WERI-Rb-1 (cell line): ENCODE data around the gene ING5.
A peak's percentile ranks its signal among the peaks of the same experiment; 100 is the strongest.
"Not testable (repeated sequence)": the region's sequence is repeated elsewhere in the genome, so short reads cannot be mapped to it uniquely, and the experiment has no call there.

Experiments used
- DNase-seq: peaks from one replicate; pipeline ENCODE4 v3.0.0-alpha.2; 2020
- H3K27ac ChIP-seq: fragments of 250-450 bp; sonication (Bioruptor Pico); 2 replicates; pipeline ENCODE4 v1.5.1; 2020; ENCODE audit warnings: mild to moderate bottlenecking, moderate library complexity
- H3K27me3 ChIP-seq: fragments of 250-450 bp; sonication (Bioruptor Pico); 2 replicates; pipeline ENCODE4 v1.5.1; 2021; ENCODE audit warnings: mild to moderate bottlenecking, low read depth, moderate library complexity; ENCODE audit not compliant: insufficient read depth, severe bottlenecking
- H3K36me3 ChIP-seq: fragments of 250-450 bp; sonication (Bioruptor Pico); 2 replicates; pipeline ENCODE4 v1.5.1; 2020; ENCODE audit warnings: mild to moderate bottlenecking, moderate library complexity
- H3K4me3 ChIP-seq: 2 replicates; pipeline ENCODE4 v1.5.1; 2011; ENCODE audit warnings: low read depth, mild to moderate bottlenecking, control low read depth, low read length
- H3K9me3 ChIP-seq: fragments of 250-450 bp; sonication (Bioruptor Pico); 2 replicates; pipeline ENCODE4 v1.5.1; 2021; ENCODE audit warnings: mild to moderate bottlenecking, moderate library complexity; ENCODE audit not compliant: severe bottlenecking
- TF ChIP-seq, protein P1 (sequence below): IDR thresholded peaks from 2 replicates; pipeline ENCODE4 v1.5.1; 2011; ENCODE audit warnings: low read depth, mild to moderate bottlenecking, control low read depth, inconsistent platforms, low read length

The ING5 gene

DNA sequence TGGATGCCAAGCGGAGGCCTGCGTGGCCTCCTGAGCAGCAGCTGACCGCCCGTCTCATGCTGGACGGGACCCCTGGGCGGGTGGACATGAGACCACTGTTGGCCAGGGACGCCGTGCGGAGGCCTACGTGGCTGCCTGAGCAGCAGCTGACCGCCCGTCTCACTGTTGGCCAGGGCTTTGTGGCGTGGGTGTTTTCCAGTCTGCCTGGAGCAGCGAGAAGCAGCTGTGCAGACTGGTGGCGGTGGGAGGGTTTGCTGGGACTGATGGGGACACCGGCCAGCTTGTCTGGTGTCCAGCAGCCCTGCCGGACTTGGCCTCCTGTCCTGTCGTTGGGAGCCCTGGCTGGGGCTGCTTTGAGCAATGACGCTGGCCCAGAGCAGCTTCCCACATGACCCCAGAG, 26.8 kb downstream of the ING5 start:
- Histone ChIP-seq H3K27ac (no peak overlapping the region), H3K4me3 (no peak overlapping the region), H3K27me3 (no peaks in the 10 kb centered on the region), H3K9me3 (no peaks in the 10 kb centered on the region), H3K36me3 (peaks cover 20% of the 10 kb centered on the region)
- no peak for DNase-seq
- TF ChIP-seq, protein P1, sequence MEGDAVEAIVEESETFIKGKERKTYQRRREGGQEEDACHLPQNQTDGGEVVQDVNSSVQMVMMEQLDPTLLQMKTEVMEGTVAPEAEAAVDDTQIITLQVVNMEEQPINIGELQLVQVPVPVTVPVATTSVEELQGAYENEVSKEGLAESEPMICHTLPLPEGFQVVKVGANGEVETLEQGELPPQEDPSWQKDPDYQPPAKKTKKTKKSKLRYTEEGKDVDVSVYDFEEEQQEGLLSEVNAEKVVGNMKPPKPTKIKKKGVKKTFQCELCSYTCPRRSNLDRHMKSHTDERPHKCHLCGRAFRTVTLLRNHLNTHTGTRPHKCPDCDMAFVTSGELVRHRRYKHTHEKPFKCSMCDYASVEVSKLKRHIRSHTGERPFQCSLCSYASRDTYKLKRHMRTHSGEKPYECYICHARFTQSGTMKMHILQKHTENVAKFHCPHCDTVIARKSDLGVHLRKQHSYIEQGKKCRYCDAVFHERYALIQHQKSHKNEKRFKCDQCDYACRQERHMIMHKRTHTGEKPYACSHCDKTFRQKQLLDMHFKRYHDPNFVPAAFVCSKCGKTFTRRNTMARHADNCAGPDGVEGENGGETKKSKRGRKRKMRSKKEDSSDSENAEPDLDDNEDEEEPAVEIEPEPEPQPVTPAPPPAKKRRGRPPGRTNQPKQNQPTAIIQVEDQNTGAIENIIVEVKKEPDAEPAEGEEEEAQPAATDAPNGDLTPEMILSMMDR: no peak

DNA sequence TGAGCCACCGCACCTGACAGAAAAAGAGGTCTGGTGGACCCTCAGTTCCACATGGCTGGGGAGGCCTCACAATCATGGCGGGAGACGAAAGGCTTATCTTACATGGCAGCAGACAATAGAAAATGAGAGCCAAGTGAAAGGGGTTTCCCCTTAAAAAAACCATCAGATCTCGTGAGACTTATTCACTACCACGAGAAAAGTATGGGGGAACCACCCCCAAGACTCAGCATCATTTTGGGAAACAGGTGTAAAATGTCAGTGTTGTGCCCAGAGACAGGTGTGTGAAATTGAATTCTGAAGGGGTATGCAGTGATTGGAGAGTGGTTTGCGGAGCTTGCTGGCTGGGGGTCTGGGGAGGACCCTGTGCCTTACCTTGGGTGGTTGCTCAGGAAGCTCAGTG, 28.0 kb downstream of the ING5 start:
- H3K36me3 ChIP-seq: peaks cover 11% of the 10 kb centered on the region
- H3K9me3 ChIP-seq: no peaks in the 10 kb centered on the region
- H3K4me3 ChIP-seq: no peak overlapping the region
- DNase-seq: no peak
- H3K27ac ChIP-seq: no peak overlapping the region
- TF ChIP-seq, protein P1: no peak
- no peaks in the 10 kb centered on the region for H3K27me3 ChIP-seq

DNA sequence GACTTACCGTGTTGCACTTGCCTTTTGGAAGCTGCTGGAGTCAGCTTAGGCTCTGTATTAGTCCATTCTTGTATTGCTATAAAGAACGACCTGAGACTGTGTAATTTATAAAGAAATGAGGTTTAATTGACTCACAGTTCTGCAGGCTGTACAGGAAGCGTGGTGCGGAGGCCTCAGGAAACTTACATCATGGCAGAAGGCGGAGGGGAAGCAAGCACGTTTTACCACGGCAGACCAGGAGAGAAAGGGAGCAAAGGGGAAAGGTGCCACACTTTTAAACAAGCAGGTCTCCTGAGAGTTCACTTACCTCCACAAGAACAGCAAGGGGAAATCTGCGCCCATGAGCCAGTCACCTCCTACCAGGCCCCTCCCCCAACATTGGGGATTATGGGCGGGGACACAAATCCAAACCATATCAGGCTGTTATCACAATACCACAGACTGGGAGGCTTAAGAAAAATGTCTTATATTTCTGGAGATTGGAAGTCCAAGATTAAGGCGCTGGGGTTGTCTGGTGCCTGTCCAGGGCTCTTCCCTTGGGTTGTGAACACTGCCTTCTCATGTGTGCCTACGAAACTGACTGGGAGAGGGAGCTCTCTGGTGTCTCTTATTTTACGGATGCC, 28.9 kb downstream of the ING5 start:
- TF ChIP-seq, protein P1: no peak
- DNase-seq: peak; percentile 26
- Histone ChIP-seq H3K27me3 (no peaks in the 10 kb centered on the region), H3K36me3 (peaks cover 8% of the 10 kb centered on the region), H3K27ac (no peak overlapping the region), H3K9me3 (no peaks in the 10 kb centered on the region), H3K4me3 (no peak overlapping the region)

DNA sequence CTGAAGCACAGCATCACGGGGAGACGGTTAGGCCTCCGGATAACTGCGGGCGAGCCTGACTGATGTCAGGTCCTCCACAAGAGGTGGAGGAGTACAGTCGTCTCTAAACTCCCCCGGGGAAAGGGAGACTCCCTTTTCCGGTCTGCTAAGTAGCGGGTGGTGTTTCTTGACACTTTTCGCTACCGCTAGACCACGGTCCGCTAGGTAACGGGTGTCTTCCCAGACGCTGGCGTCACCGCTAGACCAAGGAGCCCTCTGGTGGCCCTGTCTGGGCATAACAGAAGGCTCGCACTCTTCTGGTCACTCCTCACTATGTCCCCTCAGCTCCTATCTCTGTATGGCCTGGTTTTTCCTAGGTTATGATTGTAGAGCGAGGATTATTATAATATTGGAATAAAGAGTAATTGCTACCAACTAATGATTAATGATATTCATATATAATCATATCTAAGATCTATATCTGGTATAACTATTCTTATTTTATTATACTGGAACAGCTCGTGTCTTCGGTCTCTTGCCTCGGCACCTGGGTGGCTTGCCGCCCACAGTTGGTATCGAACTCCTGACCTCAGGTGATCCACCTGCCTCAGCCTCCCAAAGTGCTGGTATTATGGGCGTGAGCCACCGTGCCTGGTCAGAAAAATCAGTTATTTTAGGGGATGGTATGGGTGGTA, 30.8 kb downstream of the ING5 start:
- not testable (repeated sequence) for H3K27me3 ChIP-seq, H3K27ac ChIP-seq
- DNase-seq: peak; percentile 85

DNA sequence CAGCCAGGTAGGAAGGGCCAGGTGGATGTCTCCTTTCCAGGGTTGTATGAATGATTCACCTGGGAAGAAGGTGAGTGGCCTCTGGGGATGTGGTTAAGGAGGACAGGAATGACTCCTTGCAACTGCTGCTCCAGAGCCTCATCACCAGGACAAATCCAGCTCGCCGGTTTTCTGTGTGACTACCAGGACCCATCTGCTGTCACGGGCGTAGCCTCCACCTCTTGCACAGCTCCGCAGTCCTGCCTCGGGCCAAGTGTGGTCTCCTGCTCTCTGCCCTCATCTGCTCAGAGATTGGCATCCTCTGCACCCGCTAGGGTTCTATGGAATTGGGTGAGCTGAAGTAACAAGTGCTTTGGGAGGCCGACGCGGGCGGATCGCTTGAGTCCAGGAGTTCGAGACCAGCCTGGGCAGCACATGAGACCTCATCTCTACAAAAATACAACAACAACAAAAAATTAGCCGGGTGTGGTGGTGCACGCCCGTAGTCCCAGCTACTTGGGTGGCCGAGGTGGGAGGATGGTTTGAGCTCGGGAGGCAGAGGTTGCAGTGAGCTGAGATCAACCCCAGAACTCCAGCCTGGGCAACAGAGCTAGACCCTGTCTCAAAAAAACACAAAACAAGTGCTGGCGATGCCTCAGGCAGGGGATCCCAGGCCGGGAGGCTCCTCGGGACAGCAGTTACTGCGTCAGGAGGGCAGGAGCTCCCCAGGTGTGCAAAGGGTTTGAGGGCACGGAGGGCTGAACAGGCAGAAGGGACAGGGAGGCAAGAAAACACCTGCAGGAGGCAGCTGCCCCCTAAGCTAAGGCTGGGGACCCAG, 31.8 kb downstream of the ING5 start:
- no peaks in the 10 kb centered on the region for H3K27me3 ChIP-seq
- H3K9me3 ChIP-seq: no peaks in the 10 kb centered on the region
- TF ChIP-seq, protein P1: no peak
- DNase-seq: no peak
- H3K36me3 ChIP-seq: no peaks in the 10 kb centered on the region
- H3K4me3 ChIP-seq: peak overlapping the region; percentile 36
- H3K27ac ChIP-seq: peak overlapping the region; percentile 28

More for the DNA sequence above, 30.8 kb downstream of the ING5 start:
- not testable (repeated sequence) for H3K4me3 ChIP-seq, H3K36me3 ChIP-seq, H3K9me3 ChIP-seq
- TF ChIP-seq, protein P1: 0 out of 2 replicates have a peak, but pooled peaks have one; percentile 20
